Inflammatory macrophage (primary cell): Measurements from ENCODE around the gene SLC12A4.
"Not testable (repeated sequence)": the region's sequence is repeated elsewhere in the genome, so short reads cannot be mapped to it uniquely, and the experiment has no call there.

Experiments used
- DNase-seq, 2 donors: peaks; one replicate each; pipeline ENCODE4 v3.0.0-alpha.2; 2020 to 2022
- total RNA-seq, 18 experiments: gene quantifications; one replicate each; lab custom pipeline; 2026; ENCODE audit warnings: mixed read lengths in 6 of 18, inconsistent platforms in 2 of 18; lab: John Stamatoyannopoulos, UW

Gene SLC12A4
- total RNA-seq: 8.3 to 43.2 (median 24.2) reads per million in 18 experiments

GRCh38 chr16:67968400-67969253, at the start of gene SLC12A4:
TSS of gene SLC12A4 (minus strand) at chr16:67968637. CDS start at chr16:67968553, 84 bp downstream.
- peak; percentile 64 to 75 for DNase-seq

- no peak for DNase-seq
Measured at GRCh38 chr16:68015681-68016080, 47.2 kb upstream of the SLC12A4 start, which contains the start of gene DPEP2NB. TSS of gene DPEP2NB (minus strand) at chr16:68015911. CDS start at chr16:68015770, 141 bp downstream.

- DNase-seq: peak; percentile 31 to 33
Measured at GRCh38 chr16:68013440-68013839, 45.0 kb upstream of the SLC12A4 start.

- not testable (repeated sequence) for DNase-seq
Measured at GRCh38 chr16:68009872-68010271, 41.4 kb upstream of the SLC12A4 start.

- DNase-seq: no peak
Measured at GRCh38 chr16:68009157-68009735, 40.8 kb upstream of the SLC12A4 start.

GRCh38 chr16:68005786-68006286, 37.4 kb upstream of the SLC12A4 start:
- peak; percentile 98 for DNase-seq

GRCh38 chr16:68005211-68005610, 36.8 kb upstream of the SLC12A4 start:
- DNase-seq: peak; percentile 41 to 66

- no peak for DNase-seq
Measured at GRCh38 chr16:68003031-68003430, 34.6 kb upstream of the SLC12A4 start.

GRCh38 chr16:68000450-68000849, 32.0 kb upstream of the SLC12A4 start:
- peak; percentile 56 to 60 for DNase-seq

GRCh38 chr16:67999985-68000384, 31.5 kb upstream of the SLC12A4 start:
- peak; percentile 80 to 86 for DNase-seq

GRCh38 chr16:67998779-67999688, 30.6 kb upstream of the SLC12A4 start, which contains the start of gene DPEP2:
TSS of gene DPEP2 (minus strand) at chr16:67999484. CDS start at chr16:67993212, 6,272 bp downstream.
- DNase-seq: peak; percentile 92 to 95

GRCh38 chr16:67998231-67998778, 29.9 kb upstream of the SLC12A4 start:
- not testable (repeated sequence) for DNase-seq

- no peak for DNase-seq
Measured at GRCh38 chr16:67996666-67997065, 28.2 kb upstream of the SLC12A4 start.

GRCh38 chr16:67995423-67995822, 27.0 kb upstream of the SLC12A4 start:
- peak; percentile 74 to 79 for DNase-seq

- not testable (repeated sequence) for DNase-seq
Measured at GRCh38 chr16:67994040-67994408, 25.6 kb upstream of the SLC12A4 start.

- peak; percentile 89 to 94 for DNase-seq
Measured at GRCh38 chr16:67993207-67994039, 25.0 kb upstream of the SLC12A4 start.

- no peak for DNase-seq
Measured at GRCh38 chr16:67992661-67993206, 24.3 kb upstream of the SLC12A4 start.

- no peak for DNase-seq
Measured at GRCh38 chr16:67990018-67990386, 21.6 kb upstream of the SLC12A4 start.

- no peak for DNase-seq
Measured at GRCh38 chr16:67989322-67990017, 21.0 kb upstream of the SLC12A4 start.

- DNase-seq: no peak
Measured at GRCh38 chr16:67988675-67989074, 20.2 kb upstream of the SLC12A4 start.
